Neural progenitor cell (in vitro differentiated cells): Measurements from ENCODE around the gene ZNF862. TPM values are rescaled to one million over a fixed set of nuclear protein-coding genes. Genes with fewer than 3 reads are reported as not detected.

ENCODE experiments used
- DNase-seq: peaks from one replicate; pipeline ENCODE4 v3.0.0-alpha.2; 2016; ENCODE audit warnings: low spot score
- H2AFZ ChIP-seq: fragments of 200-600 bp; sonication (generic); replicated peaks from 2 replicates; pipeline ENCODE4 v1.6.1; 2016; ENCODE audit warnings: antibody characterized with exemption
- H3F3A ChIP-seq: fragments of 200-600 bp; sonication (generic); 2 replicates; pipeline ENCODE4 v1.6.1; 2016; ENCODE audit warnings: antibody characterized with exemption, low read depth
- H3K27ac ChIP-seq: fragments of 200-600 bp; sonication (generic); 2 replicates; pipeline ENCODE4 v1.5.1; 2016; ENCODE audit warnings: mild to moderate bottlenecking
- H3K27me3 ChIP-seq: fragments of 200-600 bp; sonication (generic); 2 replicates; pipeline ENCODE4 v1.6.1; 2016; ENCODE audit warnings: mild to moderate bottlenecking, moderate library complexity
- H3K36me3 ChIP-seq: fragments of 200-600 bp; sonication (generic); 2 replicates; pipeline ENCODE4 v1.5.1; 2016
- H3K4me1 ChIP-seq: fragments of 200-600 bp; sonication (generic); 2 replicates; pipeline ENCODE4 v1.6.1; 2016; ENCODE audit warnings: mixed run types
- H3K4me2 ChIP-seq: fragments of 200-600 bp; sonication (generic); 2 replicates; pipeline ENCODE4 v1.6.1; 2016
- H3K4me3 ChIP-seq: fragments of 200-600 bp; sonication (generic); 2 replicates; pipeline ENCODE4 v1.5.1; 2016
- H3K79me2 ChIP-seq: fragments of 200-600 bp; sonication (generic); 2 replicates; pipeline ENCODE4 v1.6.1; 2016; ENCODE audit warnings: low read depth
- H3K9ac ChIP-seq: fragments of 200-600 bp; sonication (generic); 2 replicates; pipeline ENCODE4 v1.6.1; 2016
- H3K9me3 ChIP-seq: fragments of 200-600 bp; sonication (generic); 2 replicates; pipeline ENCODE4 v1.5.1; 2016; ENCODE audit warnings: low read depth
- H4K20me1 ChIP-seq: fragments of 200-600 bp; sonication (generic); 2 replicates; pipeline ENCODE4 v1.6.1; 2016; ENCODE audit warnings: low read depth
- H3K27ac Mint-ChIP-seq: 3 replicates; pipeline ENCODE4 v1.8.0; 2021; ENCODE audit warnings: mixed read lengths
- H3K27me3 Mint-ChIP-seq: 2 replicates; pipeline ENCODE4 v1.8.0; 2022; ENCODE audit warnings: low read depth, mild to moderate bottlenecking, inconsistent platforms, moderate library complexity, mixed read lengths; ENCODE audit not compliant: insufficient read depth
- H3K36me3 Mint-ChIP-seq: 3 replicates; pipeline ENCODE4 v1.8.0; 2021; ENCODE audit warnings: mixed read lengths
- H3K4me1 Mint-ChIP-seq: 3 replicates; pipeline ENCODE4 v1.8.0; 2021; ENCODE audit warnings: mixed read lengths
- H3K4me3 Mint-ChIP-seq: 3 replicates; pipeline ENCODE4 v1.8.0; 2021; ENCODE audit warnings: mild to moderate bottlenecking, moderate library complexity, mixed read lengths
- H3K9me3 Mint-ChIP-seq: 3 replicates; pipeline ENCODE4 v1.8.0; 2020; ENCODE audit warnings: mixed read lengths
- EZH2 ChIP-seq: fragments of 200-600 bp; sonication (generic); IDR thresholded peaks from 2 replicates; pipeline ENCODE4 v1.6.1; 2017; ENCODE audit warnings: antibody characterized with exemption, mild to moderate bottlenecking, moderate library complexity
- EZH2phosphoT487 ChIP-seq: fragments of 200-600 bp; sonication (generic); IDR thresholded peaks from 2 replicates; pipeline ENCODE4 v1.6.1; 2017; ENCODE audit warnings: antibody characterized with exemption
- total RNA-seq: library from RNA; depleted of rRNA; stranded (reverse); fragments of >200 nt; gene quantifications from 2 replicates; pipeline ENCODE4 v1.2.3, GENCODE V29; 2015; ENCODE audit warnings: low replicate concordance
- TF ChIP-seq, protein P1 (sequence below): fragments of 200-600 bp; sonication (generic); IDR thresholded peaks from 2 replicates; pipeline ENCODE4 v1.5.1; 2017; ENCODE audit warnings: antibody characterized with exemption, mild to moderate bottlenecking

The ZNF862 gene
- total RNA-seq, 1 donor from 2014 or later = 5.9 TPM

DNA sequence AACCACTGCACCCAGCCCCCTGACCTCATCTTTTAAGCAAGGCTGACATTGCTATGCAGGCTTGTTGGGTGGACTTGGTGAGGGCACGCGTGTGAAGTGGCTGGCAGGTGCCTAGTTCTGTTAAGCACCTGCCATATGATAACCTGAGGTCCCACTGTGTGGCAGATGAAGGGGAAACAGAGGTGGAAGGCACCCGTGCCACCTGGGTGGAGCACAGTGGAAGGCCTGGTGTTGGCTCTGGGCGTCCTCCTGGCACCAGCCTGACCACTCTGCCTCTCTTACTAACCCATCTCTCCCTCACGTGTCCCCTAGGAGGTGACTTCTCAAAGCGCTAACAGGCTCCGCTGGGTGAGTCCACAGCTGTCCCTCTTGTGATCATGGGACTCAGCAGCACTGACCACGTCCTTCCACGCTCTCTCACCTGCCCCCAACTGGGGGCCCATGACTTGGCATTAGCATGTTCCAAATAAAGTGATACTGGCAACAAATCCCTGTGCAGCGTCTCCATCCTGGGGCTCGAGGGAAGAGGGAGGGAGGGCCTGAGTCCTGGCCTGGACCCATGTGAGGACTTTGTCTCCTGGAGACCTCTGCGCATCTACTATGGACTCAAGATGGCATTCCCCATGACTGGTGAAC, 4.6 kb upstream of the ZNF862 start:
- no peak overlapping the region for H2AFZ ChIP-seq
- no peaks in the 10 kb centered on the region for H3K79me2 ChIP-seq
- H3K4me1 ChIP-seq = peaks cover 12% of the 10 kb centered on the region
- no peak overlapping the region for H3K9ac ChIP-seq
- TF ChIP-seq EZH2phosphoT487 (no peak), EZH2 (no peak)
- TF ChIP-seq, protein P1, sequence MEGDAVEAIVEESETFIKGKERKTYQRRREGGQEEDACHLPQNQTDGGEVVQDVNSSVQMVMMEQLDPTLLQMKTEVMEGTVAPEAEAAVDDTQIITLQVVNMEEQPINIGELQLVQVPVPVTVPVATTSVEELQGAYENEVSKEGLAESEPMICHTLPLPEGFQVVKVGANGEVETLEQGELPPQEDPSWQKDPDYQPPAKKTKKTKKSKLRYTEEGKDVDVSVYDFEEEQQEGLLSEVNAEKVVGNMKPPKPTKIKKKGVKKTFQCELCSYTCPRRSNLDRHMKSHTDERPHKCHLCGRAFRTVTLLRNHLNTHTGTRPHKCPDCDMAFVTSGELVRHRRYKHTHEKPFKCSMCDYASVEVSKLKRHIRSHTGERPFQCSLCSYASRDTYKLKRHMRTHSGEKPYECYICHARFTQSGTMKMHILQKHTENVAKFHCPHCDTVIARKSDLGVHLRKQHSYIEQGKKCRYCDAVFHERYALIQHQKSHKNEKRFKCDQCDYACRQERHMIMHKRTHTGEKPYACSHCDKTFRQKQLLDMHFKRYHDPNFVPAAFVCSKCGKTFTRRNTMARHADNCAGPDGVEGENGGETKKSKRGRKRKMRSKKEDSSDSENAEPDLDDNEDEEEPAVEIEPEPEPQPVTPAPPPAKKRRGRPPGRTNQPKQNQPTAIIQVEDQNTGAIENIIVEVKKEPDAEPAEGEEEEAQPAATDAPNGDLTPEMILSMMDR = no peak
- no peaks in the 10 kb centered on the region for H3K9me3 ChIP-seq
- no peaks in the 10 kb centered on the region for H3K36me3 Mint-ChIP-seq
- H3K27ac ChIP-seq = no peak overlapping the region
- H3K27me3 ChIP-seq = peaks cover 38% of the 10 kb centered on the region
- peaks cover 18% of the 10 kb centered on the region for H3K27me3 Mint-ChIP-seq
- H3F3A ChIP-seq = peaks cover under 1% of the 10 kb centered on the region
- H3K4me1 Mint-ChIP-seq = peaks cover 15% of the 10 kb centered on the region
- H3K4me2 ChIP-seq = no peak overlapping the region
- H3K4me3 ChIP-seq = no peak overlapping the region
- no peaks in the 10 kb centered on the region for H3K9me3 Mint-ChIP-seq
- no peak for DNase-seq
- no peak overlapping the region for H3K4me3 Mint-ChIP-seq
- H4K20me1 ChIP-seq = peaks cover 5% of the 10 kb centered on the region
- H3K27ac Mint-ChIP-seq = no peak overlapping the region
- H3K36me3 ChIP-seq = no peaks in the 10 kb centered on the region

DNA sequence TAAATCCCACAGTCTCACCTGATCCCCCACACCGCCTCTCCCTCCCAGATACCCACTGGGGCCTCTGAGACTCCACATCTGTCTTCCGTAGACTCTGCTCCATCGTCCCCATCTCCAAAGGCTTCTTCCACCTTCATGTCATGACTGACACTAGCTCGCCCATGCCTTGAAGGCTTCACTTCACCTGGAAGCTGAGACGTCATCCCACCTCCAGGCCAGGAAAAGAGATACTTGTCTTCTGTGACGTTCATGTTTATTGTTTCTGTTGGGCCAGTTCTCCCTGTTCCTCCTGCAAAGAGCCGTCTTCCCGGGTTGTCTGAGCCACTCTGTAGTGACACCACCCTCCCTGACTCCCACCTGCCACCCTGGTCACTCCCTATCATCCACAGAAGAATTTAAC, 3.6 kb upstream of the ZNF862 start:
- peaks cover 42% of the 10 kb centered on the region for H3K27me3 ChIP-seq
- H3F3A ChIP-seq = peaks cover 10% of the 10 kb centered on the region
- TF ChIP-seq, protein P1 = no peak
- TF ChIP-seq EZH2 = no peak
- no peak for TF ChIP-seq EZH2phosphoT487
- H3K27ac ChIP-seq = no peak overlapping the region
- H3K36me3 Mint-ChIP-seq = no peaks in the 10 kb centered on the region
- H3K9ac ChIP-seq = no peak overlapping the region
- H3K27me3 Mint-ChIP-seq = peaks cover 16% of the 10 kb centered on the region
- H3K27ac Mint-ChIP-seq = no peak overlapping the region
- H2AFZ ChIP-seq = no peak overlapping the region
- H4K20me1 ChIP-seq = peaks cover 10% of the 10 kb centered on the region
- H3K4me1 Mint-ChIP-seq = peaks cover 23% of the 10 kb centered on the region
- H3K36me3 ChIP-seq = no peaks in the 10 kb centered on the region
- no peak overlapping the region for H3K4me3 Mint-ChIP-seq
- no peaks in the 10 kb centered on the region for H3K9me3 Mint-ChIP-seq
- no peak overlapping the region for H3K4me3 ChIP-seq
- no peak for DNase-seq
- peaks cover 12% of the 10 kb centered on the region for H3K4me1 ChIP-seq
- H3K4me2 ChIP-seq = no peak overlapping the region
- no peaks in the 10 kb centered on the region for H3K79me2 ChIP-seq
- no peaks in the 10 kb centered on the region for H3K9me3 ChIP-seq

DNA sequence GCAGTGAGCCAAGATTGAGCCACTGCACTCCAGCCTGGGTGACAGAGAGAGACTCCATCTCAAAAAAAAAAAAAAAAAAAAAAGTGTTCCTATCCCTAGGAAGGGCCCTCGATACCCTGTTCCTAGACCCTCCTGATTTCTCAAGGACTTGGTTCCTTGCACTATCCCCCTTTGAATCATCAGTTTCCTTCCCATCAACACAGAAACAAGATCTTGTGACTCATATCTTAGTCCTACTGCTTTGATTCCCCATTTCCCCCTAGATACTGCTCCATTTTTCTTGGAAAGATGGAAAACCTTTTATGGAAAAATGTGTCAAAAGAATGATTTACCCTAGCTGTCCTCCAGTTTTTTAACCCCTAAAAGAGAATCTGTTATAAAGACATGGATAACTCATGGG, 1.7 kb upstream of the ZNF862 start:
- H3K27ac Mint-ChIP-seq = no peak overlapping the region
- Histone ChIP-seq H3K27me3 (peaks cover 54% of the 10 kb centered on the region), H4K20me1 (peaks cover 13% of the 10 kb centered on the region), H3K4me3 (no peak overlapping the region), H3K4me2 (no peak overlapping the region), H3K27ac (no peak overlapping the region), H3K79me2 (no peaks in the 10 kb centered on the region), H3K9me3 (no peaks in the 10 kb centered on the region), H2AFZ (no peak overlapping the region), H3K9ac (no peak overlapping the region), H3F3A (peaks cover 10% of the 10 kb centered on the region), H3K36me3 (no peaks in the 10 kb centered on the region), H3K4me1 (peaks cover 6% of the 10 kb centered on the region)
- no peaks in the 10 kb centered on the region for H3K9me3 Mint-ChIP-seq
- TF ChIP-seq EZH2 (no peak), EZH2phosphoT487 (no peak)
- TF ChIP-seq, protein P1 = no peak
- H3K4me1 Mint-ChIP-seq = peaks cover 21% of the 10 kb centered on the region
- H3K36me3 Mint-ChIP-seq = no peaks in the 10 kb centered on the region
- peaks cover 16% of the 10 kb centered on the region for H3K27me3 Mint-ChIP-seq
- no peak for DNase-seq
- H3K4me3 Mint-ChIP-seq = peak overlapping the region; percentile 9
